IMR-90 (cell line): ENCODE results near the gene KLHDC7B. TPM values are rescaled to one million over a fixed set of nuclear protein-coding genes. Genes with fewer than 3 reads are reported as not detected.

Experiments
- ATAC-seq: fragments of 200-7000 bp; cut with Tn5 transposase; 2 replicates; pipeline ENCODE4 v1.9.1; 2020; ENCODE audit warnings: low read depth, mild to moderate bottlenecking, moderate library complexity
- BruUV-seq: library from RNA; stranded (reverse); fragments of 400-500 nt; replicated peaks from 2 replicates; lab custom pipeline; 2021; lab: Mats Ljungman, UMichigan
- CTCF ChIA-PET: fragments of 300-600 bp; formaldehyde crosslinking; extraction: SDS; loops from one replicate; lab custom pipeline; 2021; ENCODE audit warnings: antibody characterized with exemption; lab: Yijun Ruan, JAX
- POLR2A ChIA-PET: fragments of 300-600 bp; sonication (Branson Sonifier 250); formaldehyde crosslinking; loops from one replicate; lab custom pipeline; 2022; ENCODE audit warnings: antibody characterized with exemption; ENCODE audit not compliant: unreplicated experiment; lab: Charles Lee
- DNase-seq: peaks from one replicate; pipeline ENCODE4 v3.0.0; 2013
- H2AFZ ChIP-seq: replicated peaks from 2 replicates; pipeline ENCODE3; 2013; ENCODE audit warnings: low read length, mild to moderate bottlenecking; ENCODE audit not compliant: poor library complexity
- H2AK5ac ChIP-seq: 2 replicates; pipeline ENCODE4 v1.6.1; 2013; ENCODE audit warnings: low read depth, low read length, inconsistent platforms
- H2AK9ac ChIP-seq: replicated peaks from 2 replicates; pipeline ENCODE3; 2013; ENCODE audit warnings: mild to moderate bottlenecking, low read depth, low read length, moderate library complexity; ENCODE audit not compliant: poor library complexity
- H2BK120ac ChIP-seq: 2 replicates; pipeline ENCODE4 v1.6.1; 2013; ENCODE audit warnings: low read depth, low read length, inconsistent platforms
- H2BK15ac ChIP-seq: 3 replicates; pipeline ENCODE4 v1.6.1; 2013; ENCODE audit warnings: low read depth, low read length, inconsistent platforms
- H2BK20ac ChIP-seq: 2 replicates; pipeline ENCODE4 v1.6.1; 2013; ENCODE audit warnings: low read depth, mild to moderate bottlenecking, inconsistent platforms, low read length, moderate library complexity
- H2BK5ac ChIP-seq: 2 replicates; pipeline ENCODE4 v1.6.1; 2013; ENCODE audit warnings: mild to moderate bottlenecking, low read depth, low read length, inconsistent platforms; ENCODE audit not compliant: poor library complexity, severe bottlenecking
- H3K14ac ChIP-seq: replicated peaks from 2 replicates; pipeline ENCODE4 v1.6.1; 2013; ENCODE audit warnings: low read depth, low read length, inconsistent platforms
- H3K18ac ChIP-seq: 2 replicates; pipeline ENCODE4 v1.6.1; 2013; ENCODE audit warnings: low read depth, low read length, control low read depth
- H3K23ac ChIP-seq: 2 replicates; pipeline ENCODE4 v1.6.1; 2013; ENCODE audit warnings: low read depth, low read length, inconsistent platforms
- H3K27ac ChIP-seq: 2 replicates; pipeline ENCODE4 v1.5.1; 2013; ENCODE audit warnings: mild to moderate bottlenecking, control low read depth, low read length; ENCODE audit not compliant: insufficient read depth
- H3K27me3 ChIP-seq: 2 replicates; pipeline ENCODE4 v1.6.1; 2013; ENCODE audit warnings: low read length; ENCODE audit not compliant: control insufficient read depth, insufficient read depth
- H3K36me3 ChIP-seq: 2 replicates; pipeline ENCODE4 v1.6.1; 2013; ENCODE audit warnings: low read length, mixed read lengths; ENCODE audit not compliant: control insufficient read depth, insufficient read depth
- H3K4ac ChIP-seq: 2 replicates; pipeline ENCODE4 v1.6.1; 2013; ENCODE audit warnings: low read depth, low read length, inconsistent platforms
- H3K4me1 ChIP-seq: 2 replicates; pipeline ENCODE4 v1.6.1; 2013; ENCODE audit warnings: low read length, mixed read lengths; ENCODE audit not compliant: control insufficient read depth, insufficient read depth
- H3K4me2 ChIP-seq: 2 replicates; pipeline ENCODE4 v1.6.1; 2013; ENCODE audit warnings: low read depth, mild to moderate bottlenecking, control low read depth, low read length, moderate library complexity
- H3K4me3 ChIP-seq: 2 replicates; pipeline ENCODE4 v1.5.1; 2013; ENCODE audit warnings: low read depth, mild to moderate bottlenecking, control low read depth, low read length, moderate library complexity; ENCODE audit not compliant: insufficient read depth
- H3K56ac ChIP-seq: 2 replicates; pipeline ENCODE4 v1.6.1; 2013; ENCODE audit warnings: low read length, inconsistent platforms; ENCODE audit not compliant: insufficient read depth; ENCODE audit errors: extremely low read depth
- H3K79me1 ChIP-seq, 2 experiments: 2 replicates each; pipeline ENCODE4 v1.6.1; 2013; ENCODE audit warnings: low read length in 2 of 2, inconsistent platforms in 1 of 2, low read depth in 1 of 2
- H3K9ac ChIP-seq: 2 replicates; pipeline ENCODE4 v1.6.1; 2013; ENCODE audit warnings: low read depth, low read length, control low read depth
- H3K9me1 ChIP-seq: 2 replicates; pipeline ENCODE4 v1.6.1; 2013; ENCODE audit warnings: low read length, inconsistent platforms; ENCODE audit not compliant: insufficient read depth
- H3K9me3 ChIP-seq: 2 replicates; pipeline ENCODE4 v1.6.1; 2013; ENCODE audit warnings: low read length; ENCODE audit not compliant: control insufficient read depth, insufficient read depth
- H4K20me1 ChIP-seq: 2 replicates; pipeline ENCODE4 v1.6.1; 2013; ENCODE audit warnings: low read length, inconsistent platforms; ENCODE audit not compliant: insufficient read depth
- H4K5ac ChIP-seq: 2 replicates; pipeline ENCODE4 v1.6.1; 2013; ENCODE audit warnings: mild to moderate bottlenecking, low read depth, low read length, control low read depth
- H4K8ac ChIP-seq, 2 experiments: 2 replicates each; pipeline ENCODE4 v1.6.1; 2013; ENCODE audit warnings: low read depth in 2 of 2, low read length in 2 of 2, control low read depth in 1 of 2, inconsistent platforms in 1 of 2
- H4K91ac ChIP-seq: 2 replicates; pipeline ENCODE4 v1.6.1; 2013; ENCODE audit warnings: low read depth, low read length, inconsistent platforms; ENCODE audit not compliant: insufficient read depth
- BHLHE40 ChIP-seq: fragments of 150-350 bp; IDR thresholded peaks from 2 replicates; pipeline ENCODE4 v1.6.1; 2016; ENCODE audit warnings: mild to moderate bottlenecking, low read depth, low read length
- CEBPB ChIP-seq: IDR thresholded peaks from 2 replicates; pipeline ENCODE4 v1.6.1; 2012; ENCODE audit warnings: low read depth, low read length, improper control_type of control experiment
- CHD1 ChIP-seq: IDR thresholded peaks from 2 replicates; pipeline ENCODE4 v1.6.1; 2012; ENCODE audit warnings: low read depth, low read length, improper control_type of control experiment
- CTCF ChIP-seq: conservative IDR thresholded peaks from 2 replicates; pipeline ENCODE4 v1.5.1; 2012; ENCODE audit warnings: mild to moderate bottlenecking, low read depth, low read length, improper control_type of control experiment
- ELK1 ChIP-seq: fragments of 150-350 bp; IDR thresholded peaks from 2 replicates; pipeline ENCODE4 v1.6.1; 2016; ENCODE audit warnings: low read depth, mild to moderate bottlenecking, low read length, moderate library complexity, borderline replicate concordance
- FOS ChIP-seq: fragments of 150-350 bp; IDR thresholded peaks from 2 replicates; pipeline ENCODE4 v1.6.1; 2016; ENCODE audit warnings: low read depth, low read length
- MAFK ChIP-seq: IDR thresholded peaks from 2 replicates; pipeline ENCODE4 v1.6.1; 2012; ENCODE audit warnings: low read depth, low read length, improper control_type of control experiment
- NFE2L2 ChIP-seq: fragments of 150-350 bp; IDR thresholded peaks from 2 replicates; pipeline ENCODE4 v1.6.1; 2016; ENCODE audit warnings: low read depth, mild to moderate bottlenecking, low read length
- POLR2A ChIP-seq: IDR thresholded peaks from 2 replicates; pipeline ENCODE4 v1.6.1; 2012; ENCODE audit warnings: mild to moderate bottlenecking, low read depth, low read length
- RAD21 ChIP-seq: IDR thresholded peaks from 2 replicates; pipeline ENCODE4 v1.6.1; 2012; ENCODE audit warnings: low read length, improper control_type of control experiment
- RCOR1 ChIP-seq: IDR thresholded peaks from 2 replicates; pipeline ENCODE4 v1.6.1; 2012; ENCODE audit warnings: mild to moderate bottlenecking, low read length, improper control_type of control experiment; ENCODE audit not compliant: insufficient replicate concordance
- SMC3 ChIP-seq: fragments of 150-350 bp; IDR thresholded peaks from 2 replicates; pipeline ENCODE4 v1.6.1; 2016; ENCODE audit warnings: low read depth, mild to moderate bottlenecking, antibody characterized with exemption, low read length, moderate library complexity
- USF2 ChIP-seq: fragments of 150-350 bp; IDR thresholded peaks from 2 replicates; pipeline ENCODE4 v1.6.1; 2017; ENCODE audit warnings: mild to moderate bottlenecking, antibody characterized with exemption, low read length, low read depth
- WGBS, 2 experiments: methylation state at CpG; one replicate each; pipeline versions ENCODE4 v1.1.5 to v1.1.7; 2013; ENCODE audit warnings: missing lambda C conversion rate in 2 of 2; ENCODE audit not compliant: insufficient read length in 1 of 2; ENCODE audit errors: extremely low coverage in 2 of 2; 5-methylcytosine and 5-hydroxymethylcytosine counted together
- dilution Hi-C: fragments of 300-500 bp; cut with HindIII; formaldehyde crosslinking; loops from one replicate; pipeline ENCODE4 v1.14.3; 2018; ENCODE audit warnings: low sequenced_read_pairs; ENCODE audit not compliant: unreplicated experiment
- in situ Hi-C: fragments of 300-500 bp; cut with MboI; formaldehyde crosslinking; loops from 3 replicates; pipeline ENCODE4 v1.14.3; 2019; ENCODE audit warnings: low sequenced_read_pairs, inconsistent platforms, mixed read lengths
- intact Hi-C: fragments of 100-400 bp; cut with micrococcal nuclease; formaldehyde crosslinking; loops from 2 replicates; pipeline ENCODE4 v1.10.0; 2022
- polyA plus RNA-seq, 3 experiments: library from polyadenylated mRNA; depleted of rRNA; stranded (reverse); fragments of >200 nt; gene quantifications; 2 replicates each; pipeline ENCODE4 v1.2.3, GENCODE V29; 2012; ENCODE audit warnings: low replicate concordance in 1 of 3
- total RNA-seq: library from RNA; depleted of rRNA; stranded (reverse); fragments of >200 nt; gene quantifications from 2 replicates; pipeline ENCODE4 v1.2.3, GENCODE V29; 2012

Gene KLHDC7B
- total and polyA plus RNA-seq, 2 of the 4 experiments (the other 2 are of a cell fraction) = 0.05 TPM; not detected in 1

- Histone ChIP-seq H4K91ac (no peak overlapping the region), H3K23ac (no peak overlapping the region), H2BK15ac (no peak overlapping the region), H2AK5ac (no peak overlapping the region), H3K79me1 (peaks cover 8 to 10% of the 10 kb centered on the region in 2 experiments; a peak in 3 of 4 replicates), H3K9me1 (no peaks in the 10 kb centered on the region; the same call in 1 of the 2 replicates), H2BK5ac (no peak overlapping the region), H4K8ac (no peak overlapping the region), H3K4me3 (no peak overlapping the region), H3K4ac (no peak overlapping the region), H2AK9ac (no peak overlapping the region), H2BK20ac (no peak overlapping the region), H4K5ac (no peak overlapping the region), H3K4me1 (no peaks in the 10 kb centered on the region), H3K9ac (no peak overlapping the region), H2BK120ac (no peak overlapping the region), H3K9me3 (0 out of 2 replicates have a peak, but pooled peaks cover 2% of the 10 kb centered on the region), H3K4me2 (no peak overlapping the region), H3K14ac (no peak overlapping the region), H3K36me3 (no peaks in the 10 kb centered on the region), H3K27ac (no peak overlapping the region), H3K18ac (no peak overlapping the region), H3K56ac (no peak overlapping the region), H4K20me1 (no peaks in the 10 kb centered on the region; the same call in 1 of the 2 replicates), H3K27me3 (peaks cover 2% of the 10 kb centered on the region; the same call in 1 of the 2 replicates), H2AFZ (no peak overlapping the region)
- no TSS peak for BruUV-seq
- WGBS, 2 experiments = no CpG with 5 or more reads among the region's 5 CpGs
- TF ChIP-seq BHLHE40 (no peak), NFE2L2 (no peak), RCOR1 (no peak), RAD21 (no peak), CTCF (no peak), CHD1 (no peak), FOS (no peak), CEBPB (no peak), MAFK (no peak), SMC3 (no peak), ELK1 (no peak), USF2 (no peak), POLR2A (no peak)
- CTCF ChIA-PET = interaction anchor here (0.8 kb wide), 1 partner anchor 48 kb away, joined by 3 read pairs; no protein-coding TSS in a partner anchor
- dilution Hi-C loops = no loop called here
- ATAC-seq (no peak), DNase-seq (no peak)
- intact Hi-C loops = no loop called here
- POLR2A ChIA-PET = no interaction called here
- in situ Hi-C loops = no loop called here
Observed at GRCh38 chr22:50587407-50587806, 41.7 kb downstream of the KLHDC7B start.
